Endothelial cell of umbilical vein (primary cell): ENCODE measurements around the gene TLE4. TPM values are rescaled to one million over a fixed set of nuclear protein-coding genes. Genes with fewer than 3 reads are reported as not detected.

Experiments
- BruUV-seq: library from RNA; stranded (reverse); fragments of 400-500 nt; replicated peaks from 2 replicates; lab custom pipeline; 2021; lab: Mats Ljungman, UMichigan
- CTCF ChIA-PET: fragments of 300-600, 350-600 bp; sonication (Branson Sonifier 250); formaldehyde crosslinking; loops from one replicate; lab custom pipeline; 2021; ENCODE audit warnings: antibody characterized with exemption, inconsistent platforms; lab: Charles Lee
- POLR2A ChIA-PET: fragments of 300-600, 350-600 bp; sonication (Branson Sonifier 250); formaldehyde crosslinking; loops from one replicate; lab custom pipeline; 2021; ENCODE audit warnings: antibody characterized with exemption, inconsistent platforms; lab: Charles Lee
- DNase-seq: peaks from one replicate; pipeline ENCODE4 v3.0.0-alpha.2; 2011; ENCODE audit warnings: low read depth, low spot score
- FAIRE-seq: peaks from 2 replicates; lab custom pipeline; 2011; peaks lifted over from hg19 to GRCh38; lab: Jason Lieb, UNC
- H2AFZ ChIP-seq: 2 replicates; pipeline ENCODE4 v1.6.0; 2012; ENCODE audit warnings: low read depth, low read length, control low read depth, inconsistent platforms
- H3K27ac ChIP-seq: 2 replicates; pipeline ENCODE4 v1.5.1; 2011; ENCODE audit warnings: low read depth, mild to moderate bottlenecking, control low read depth, low read length, moderate library complexity; ENCODE audit not compliant: insufficient read depth
- H3K27me3 ChIP-seq, 2 experiments: 2 replicates each; pipeline versions ENCODE4 v1.6.0 to v1.6.1; 2011; ENCODE audit warnings: low read length in 2 of 2, mixed read lengths in 1 of 2; ENCODE audit not compliant: control insufficient read depth in 2 of 2, insufficient read depth in 2 of 2
- H3K36me3 ChIP-seq, 2 experiments: 2 replicates in 1 of 2; 3 replicates in 1 of 2; pipeline ENCODE4 v1.5.1; 2011; ENCODE audit warnings: low read length in 2 of 2, mild to moderate bottlenecking in 1 of 2, moderate library complexity in 1 of 2; ENCODE audit not compliant: control insufficient read depth in 2 of 2, insufficient read depth in 2 of 2; ENCODE audit errors: extremely low read depth in 1 of 2
- H3K4me1 ChIP-seq: 3 replicates; pipeline ENCODE4 v1.5.1; 2011; ENCODE audit warnings: mild to moderate bottlenecking, low read length; ENCODE audit not compliant: control insufficient read depth, insufficient read depth; ENCODE audit errors: extremely low read depth
- H3K4me2 ChIP-seq: 2 replicates; pipeline ENCODE4 v1.6.1; 2011; ENCODE audit warnings: low read length, control low read depth, mixed read lengths; ENCODE audit not compliant: insufficient read depth
- H3K4me3 ChIP-seq, 3 experiments: fragments of 200-600 bp in 1 of 3; sonication (generic), shearing (Covaris generic) in 1 of 3; replicated peaks in 1 of 3; 2 replicates each; pipeline ENCODE4 v1.5.1; 2011 to 2016; ENCODE audit warnings: control low read depth in 3 of 3, low read length in 3 of 3, mild to moderate bottlenecking in 2 of 3, inconsistent platforms in 1 of 3, low read depth in 1 of 3, moderate library complexity in 1 of 3; ENCODE audit not compliant: insufficient read depth in 1 of 3
- H3K79me2 ChIP-seq: 2 replicates; pipeline ENCODE4 v1.6.0; 2012; ENCODE audit warnings: low read length, inconsistent platforms; ENCODE audit not compliant: control insufficient read depth, insufficient read depth
- H3K9ac ChIP-seq: replicated peaks from 2 replicates; pipeline ENCODE3; 2011; ENCODE audit warnings: low read length, control low read depth; ENCODE audit not compliant: insufficient read depth; ENCODE audit errors: extremely low read depth
- H3K9me1 ChIP-seq: replicated peaks from 3 replicates; pipeline ENCODE4 v1.6.0; 2011; ENCODE audit warnings: mild to moderate bottlenecking, low read length; ENCODE audit not compliant: control insufficient read depth, insufficient read depth; ENCODE audit errors: extremely low read depth
- H3K9me3 ChIP-seq: replicated peaks from 2 replicates; pipeline ENCODE4 v1.5.1; 2012; ENCODE audit warnings: low read length, inconsistent platforms; ENCODE audit not compliant: control insufficient read depth, insufficient read depth
- H4K20me1 ChIP-seq: replicated peaks from 2 replicates; pipeline ENCODE3; 2011; ENCODE audit warnings: mild to moderate bottlenecking, low read length; ENCODE audit not compliant: control insufficient read depth, insufficient read depth; ENCODE audit errors: extremely low read depth
- CTCF ChIP-seq, 2 donors: IDR thresholded peaks; 1 replicate in 1 of 2; 2 replicates in 1 of 2; pipeline ENCODE4 v1.5.1; 2011; ENCODE audit warnings: low read length in 2 of 2, mild to moderate bottlenecking in 2 of 2, moderate library complexity in 2 of 2, control low read depth in 1 of 2, inconsistent platforms in 1 of 2, low read depth in 1 of 2; ENCODE audit not compliant: insufficient read depth in 1 of 2; ENCODE audit errors: extremely low read depth in 1 of 2
- EZH2 ChIP-seq: IDR thresholded peaks from 2 replicates; pipeline ENCODE4 v1.6.1; 2012; ENCODE audit warnings: borderline replicate concordance, low read depth, mild to moderate bottlenecking, moderate library complexity, low read length, inconsistent platforms; ENCODE audit not compliant: severe bottlenecking
- FOS ChIP-seq: IDR thresholded peaks from 2 replicates; pipeline ENCODE4 v1.6.1; 2011; ENCODE audit warnings: mild to moderate bottlenecking, low read length, moderate library complexity, borderline replicate concordance; ENCODE audit not compliant: insufficient read depth
- GATA2 ChIP-seq: IDR thresholded peaks from 2 replicates; pipeline ENCODE4 v1.7.0; 2011; ENCODE audit warnings: low read depth, mild to moderate bottlenecking, moderate library complexity, mixed read lengths, low read length; ENCODE audit not compliant: insufficient read length, insufficient read depth
- JUN ChIP-seq: IDR thresholded peaks from 2 replicates; pipeline ENCODE4 v1.6.1; 2011; ENCODE audit warnings: borderline replicate concordance, low read depth; ENCODE audit not compliant: insufficient read length, insufficient read depth
- MAX ChIP-seq: IDR thresholded peaks from 2 replicates; pipeline ENCODE4 v1.6.1; 2011; ENCODE audit not compliant: insufficient read depth, insufficient read length
- MYC ChIP-seq: IDR thresholded peaks from one replicate; pipeline ENCODE4 v1.6.1; 2011; ENCODE audit warnings: mild to moderate bottlenecking, low read depth, low read length
- POLR2A ChIP-seq: IDR thresholded peaks from 2 replicates; pipeline ENCODE4 v1.6.1; 2012; ENCODE audit warnings: low read depth, mild to moderate bottlenecking, control low read depth, low read length
- POLR2AphosphoS5 ChIP-seq: IDR thresholded peaks from 2 replicates; pipeline ENCODE4 v1.6.1; 2012; ENCODE audit warnings: low read depth, mild to moderate bottlenecking, control low read depth, low read length, moderate library complexity; ENCODE audit not compliant: insufficient read depth
- dilution Hi-C: fragments of 300-500 bp; cut with MboI; formaldehyde crosslinking; loops from one replicate; pipeline ENCODE4 v1.15.0; 2019; ENCODE audit warnings: low sequenced_read_pairs; ENCODE audit not compliant: extremely low pct_ligation_motif_present
- intact Hi-C: fragments of 100-400 bp; cut with micrococcal nuclease; formaldehyde crosslinking; loops from one replicate; pipeline ENCODE4 v1.10.0; 2022
- polyA plus RNA-seq, 4 experiments: library from polyadenylated mRNA; depleted of rRNA in 3 of 4; stranded (reverse) in 3 of 4; unstranded in 1 of 4; fragments of >200 nt; gene quantifications; 2 replicates each; pipeline versions ENCODE4 v1.2.1 to v1.2.3, GENCODE V29; 2011 to 2012; ENCODE audit warnings: missing spikeins in 1 of 4
- total RNA-seq: library from RNA; stranded (reverse); gene quantifications from 2 replicates; pipeline ENCODE4 v1.2.3, GENCODE V29; 2021

The TLE4 gene
- total and polyA plus RNA-seq, 2 donors (not counting 3 experiments of a cell fraction or from before 2014, with no cell fraction given) = 31.4 to 32.3 TPM

- POLR2A ChIA-PET = interaction anchor here (4.0 kb wide), 1 partner anchor 13 kb away, joined by 29 read pairs; the partner anchor contains the start of gene TLE4
- Histone ChIP-seq H3K9me3 (no peaks in the 10 kb centered on the region), H3K79me2 (peaks cover 5% of the 10 kb centered on the region), H3K9me1 (peaks cover 3% of the 10 kb centered on the region), H3K4me1 (peaks cover 20% of the 10 kb centered on the region), H3K4me3 (no peak overlapping the region), H2AFZ (no peak overlapping the region), H3K4me2 (no peak overlapping the region), H3K9ac (no peak overlapping the region), H3K27me3 (no peaks in the 10 kb centered on the region), H3K27ac (no peak overlapping the region), H4K20me1 (no peaks in the 10 kb centered on the region), H3K36me3 (peaks cover 0 to 3% of the 10 kb centered on the region in 2 experiments)
- dilution Hi-C loops (no loop called here), intact Hi-C loops (no loop called here)
- TF ChIP-seq POLR2AphosphoS5 (no peak), CTCF (IDR thresholded peaks at IDR 0.05; ENCODE audit: extremely low read depth in 1 of 2, insufficient read depth in 1 of 2, low read depth in 1 of 2, low read length in 2 of 2) (no peak), EZH2 (no peak), JUN (no peak), FOS (no peak), POLR2A (no peak), GATA2 (no peak), MYC (no peak), MAX (no peak)
- no TSS peak for BruUV-seq
- no peak for DNase-seq
- no peak for FAIRE-seq
- CTCF ChIA-PET = interaction anchor here (1.3 kb wide), 1 partner anchor 13 kb away, joined by 5 read pairs; the partner anchor contains the start of gene TLE4
Measured at GRCh38 chr9:79584655-79584982, 12.9 kb downstream of the TLE4 start.
